SK-N-SH (cell line): ENCODE results near the gene CDH19. TPM values are rescaled to one million over a fixed set of nuclear protein-coding genes. Genes with fewer than 3 reads are reported as not detected.

ENCODE experiments used
- CTCF ChIA-PET: fragments of 300-600, 350-600 bp; formaldehyde crosslinking; extraction: SDS; loops from one replicate; lab custom pipeline; 2021; lab: Yijun Ruan, JAX
- POLR2A ChIA-PET: fragments of 350-600 bp; sonication (Branson Sonifier 250); formaldehyde crosslinking; extraction: SDS; loops from one replicate; lab custom pipeline; 2020; ENCODE audit warnings: antibody characterized with exemption, inconsistent platforms; lab: Yijun Ruan, JAX
- DNase-seq: peaks from one replicate; pipeline ENCODE4 v3.0.0; 2012
- H2AFZ ChIP-seq: fragments of 200-600 bp; sonication (generic); 2 replicates; pipeline ENCODE4 v1.8.1; 2016; ENCODE audit warnings: antibody characterized with exemption, mild to moderate bottlenecking, low read depth
- H3F3A ChIP-seq: fragments of 200-600 bp; sonication (generic); replicated peaks from 2 replicates; pipeline ENCODE3; 2016; ENCODE audit warnings: antibody characterized with exemption, mild to moderate bottlenecking; ENCODE audit not compliant: insufficient read depth
- H3K27ac ChIP-seq, 2 experiments: fragments of 200-500 bp in 1 of 2; fragments of 200-600 bp in 1 of 2; sonication (Bioruptor generic) in 1 of 2; sonication (generic), shearing (Covaris generic) in 1 of 2; 2 replicates each; pipeline versions ENCODE4 v1.5.1 to v1.6.1; 2014 to 2016; ENCODE audit warnings: low read depth in 2 of 2, inconsistent platforms in 1 of 2, low read length in 1 of 2, mild to moderate bottlenecking in 1 of 2, mixed read lengths in 1 of 2
- H3K27me3 ChIP-seq: fragments of 200-600 bp; sonication (generic), shearing (Covaris generic); 2 replicates; pipeline ENCODE4 v1.6.1; 2016; ENCODE audit warnings: mixed run types; ENCODE audit not compliant: insufficient read depth
- H3K36me3 ChIP-seq, 2 experiments: fragments of 200-500 bp in 1 of 2; fragments of 200-600 bp in 1 of 2; sonication (Bioruptor generic) in 1 of 2; sonication (generic) in 1 of 2; replicated peaks in 1 of 2; 2 replicates each; pipeline versions ENCODE3 to v1.5.1; 2014 to 2016; ENCODE audit warnings: low read length in 1 of 2, mild to moderate bottlenecking in 1 of 2; ENCODE audit not compliant: insufficient read depth in 2 of 2, control insufficient read depth in 1 of 2
- H3K4me1 ChIP-seq, 2 experiments: fragments of 200-500 bp in 1 of 2; fragments of 200-600 bp in 1 of 2; sonication (Bioruptor generic) in 1 of 2; sonication (generic), shearing (Covaris generic) in 1 of 2; 2 replicates each; pipeline versions ENCODE4 v1.5.1 to v1.6.1; 2014 to 2016; ENCODE audit warnings: low read depth in 1 of 2, low read length in 1 of 2, mixed run types in 1 of 2; ENCODE audit not compliant: insufficient read depth in 2 of 2, control insufficient read depth in 1 of 2
- H3K4me2 ChIP-seq: fragments of 200-600 bp; sonication (generic), shearing (Covaris generic); 2 replicates; pipeline ENCODE4 v1.6.1; 2017; ENCODE audit warnings: mixed run types
- H3K4me3 ChIP-seq, 2 experiments: fragments of 200-500 bp in 1 of 2; fragments of 200-600 bp in 1 of 2; sonication (Bioruptor generic) in 1 of 2; sonication (generic), shearing (Covaris generic) in 1 of 2; 2 replicates each; pipeline versions ENCODE4 v1.5.1 to v1.8.1; 2014 to 2016; ENCODE audit warnings: low read depth in 2 of 2, inconsistent platforms in 1 of 2, low read length in 1 of 2, mild to moderate bottlenecking in 1 of 2, mixed read lengths in 1 of 2, moderate library complexity in 1 of 2
- H3K79me2 ChIP-seq: fragments of 200-600 bp; sonication (generic); 2 replicates; pipeline ENCODE4 v1.8.1; 2017; ENCODE audit warnings: mild to moderate bottlenecking; ENCODE audit not compliant: insufficient read depth
- H3K9ac ChIP-seq: fragments of 200-600 bp; sonication (generic); 2 replicates; pipeline ENCODE4 v1.6.1; 2017; ENCODE audit warnings: mixed run types
- H3K9me2 ChIP-seq: fragments of 200-600 bp; sonication (generic); 2 replicates; pipeline ENCODE4 v1.6.1; 2017; ENCODE audit warnings: mixed run types
- H3K9me3 ChIP-seq: fragments of 200-600 bp; sonication (generic); 2 replicates; pipeline ENCODE4 v1.6.1; 2017; ENCODE audit warnings: mixed run types, mild to moderate bottlenecking, moderate library complexity
- H4K20me1 ChIP-seq: fragments of 200-600 bp; sonication (generic); 2 replicates; pipeline ENCODE4 v1.6.1; 2017; ENCODE audit warnings: mild to moderate bottlenecking, mixed run types; ENCODE audit not compliant: insufficient read depth
- CHD2 ChIP-seq: fragments of 150-350 bp; IDR thresholded peaks from 2 replicates; pipeline ENCODE4 v1.6.1; 2018; ENCODE audit warnings: low read length; ENCODE audit not compliant: partially characterized antibody
- ELF1 ChIP-seq: IDR thresholded peaks from 2 replicates; pipeline ENCODE4 v1.4.0; 2012
- EZH2phosphoT487 ChIP-seq: fragments of 200-600 bp; sonication (generic); IDR thresholded peaks from 2 replicates; pipeline ENCODE4 v1.6.1; 2017; ENCODE audit warnings: low read depth, mixed run types, mild to moderate bottlenecking, antibody characterized with exemption, moderate library complexity, borderline replicate concordance
- FOSL2 ChIP-seq: IDR thresholded peaks from 2 replicates; pipeline ENCODE4 v1.4.0; 2012; ENCODE audit warnings: low read depth, mild to moderate bottlenecking, moderate library complexity, borderline replicate concordance
- GATA2 ChIP-seq: sonication (generic); formaldehyde crosslinking; IDR thresholded peaks from 2 replicates; pipeline ENCODE4 v1.5.0; 2020; ENCODE audit warnings: mild to moderate bottlenecking, missing genetic modification reagents
- POLR2AphosphoS5 ChIP-seq: IDR thresholded peaks from 2 replicates; pipeline ENCODE4 v1.6.1; 2012; ENCODE audit warnings: low read depth, low read length
- RFX5 ChIP-seq: IDR thresholded peaks from 2 replicates; pipeline ENCODE4 v1.6.1; 2012; ENCODE audit warnings: mild to moderate bottlenecking, improper control_type of control experiment, low read length
- SMC3 ChIP-seq: IDR thresholded peaks from 2 replicates; pipeline ENCODE4 v1.6.1; 2012; ENCODE audit warnings: low read depth, low read length, improper control_type of control experiment
- WGBS: methylation state at CpG from one replicate; pipeline ENCODE4 v1.1.6; 2017; ENCODE audit warnings: low lambda C conversion rate; 5-methylcytosine and 5-hydroxymethylcytosine counted together
- polyA plus RNA-seq, 3 experiments: library from polyadenylated mRNA; depleted of rRNA; stranded (reverse); fragments of >200 nt; gene quantifications; 2 replicates each; pipeline ENCODE4 v1.2.3, GENCODE V29; 2012
- TF ChIP-seq, protein P1 (sequence below): IDR thresholded peaks from 2 replicates; pipeline ENCODE4 v1.4.0; 2012; ENCODE audit warnings: low read depth, borderline replicate concordance
- TF ChIP-seq, protein P2 (sequence below): IDR thresholded peaks from 2 replicates; pipeline ENCODE4 v1.4.0; 2012; ENCODE audit warnings: low read depth, borderline replicate concordance
- TF ChIP-seq, protein P3 (sequence below): IDR thresholded peaks from 2 replicates; pipeline ENCODE4 v1.6.1; 2012; ENCODE audit warnings: mild to moderate bottlenecking, low read depth, low read length, moderate library complexity
- TF ChIP-seq, protein P4 (sequence below): fragments of 150-350 bp; IDR thresholded peaks from 2 replicates; pipeline ENCODE4 v1.6.1; 2016; ENCODE audit warnings: mild to moderate bottlenecking, low read depth, low read length

The CDH19 gene
- polyA plus RNA-seq, 1 of the 3 experiments (the other 2 are of a cell fraction), result not detected

DNA sequence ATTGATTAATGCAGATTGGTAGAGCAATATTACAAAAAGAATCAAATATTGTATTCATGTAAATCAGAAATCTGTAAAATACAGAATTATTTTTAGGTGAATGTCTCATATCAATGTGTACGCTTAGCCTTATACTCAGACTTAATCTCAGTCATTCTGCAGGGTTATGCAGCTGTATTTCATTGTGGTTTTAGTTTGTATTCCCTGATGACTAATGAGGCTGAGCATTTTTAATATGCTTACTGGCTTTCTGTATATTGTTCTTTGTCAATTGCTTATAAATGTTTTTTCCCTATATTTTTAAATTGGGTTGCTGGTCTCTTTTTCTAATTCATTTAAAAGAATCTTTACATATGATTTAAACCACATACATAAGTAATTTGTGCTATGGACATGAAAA is 50.1 kb downstream of the CDH19 start:
- ChIA-PET CTCF (no interaction called here), POLR2A (no interaction called here)
- 25% methylated on average over 1 of the region's 1 CpG for WGBS
- no peaks in the 10 kb centered on the region for H3K79me2 ChIP-seq
- H3K27me3 ChIP-seq, result no peaks in the 10 kb centered on the region; the same call in 1 of the 2 replicates
- H3K4me2 ChIP-seq, result no peak overlapping the region
- H3F3A ChIP-seq, result no peaks in the 10 kb centered on the region
- H3K9me2 ChIP-seq, result no peaks in the 10 kb centered on the region
- no peak overlapping the region for H2AFZ ChIP-seq
- no peaks in the 10 kb centered on the region; a peak in 1 of 4 replicates for H3K4me1 ChIP-seq
- H3K4me3 ChIP-seq, result no peak overlapping the region
- H4K20me1 ChIP-seq, result no peaks in the 10 kb centered on the region
- no peak overlapping the region for H3K27ac ChIP-seq
- no peak for TF ChIP-seq FOSL2
- TF ChIP-seq, protein P1, sequence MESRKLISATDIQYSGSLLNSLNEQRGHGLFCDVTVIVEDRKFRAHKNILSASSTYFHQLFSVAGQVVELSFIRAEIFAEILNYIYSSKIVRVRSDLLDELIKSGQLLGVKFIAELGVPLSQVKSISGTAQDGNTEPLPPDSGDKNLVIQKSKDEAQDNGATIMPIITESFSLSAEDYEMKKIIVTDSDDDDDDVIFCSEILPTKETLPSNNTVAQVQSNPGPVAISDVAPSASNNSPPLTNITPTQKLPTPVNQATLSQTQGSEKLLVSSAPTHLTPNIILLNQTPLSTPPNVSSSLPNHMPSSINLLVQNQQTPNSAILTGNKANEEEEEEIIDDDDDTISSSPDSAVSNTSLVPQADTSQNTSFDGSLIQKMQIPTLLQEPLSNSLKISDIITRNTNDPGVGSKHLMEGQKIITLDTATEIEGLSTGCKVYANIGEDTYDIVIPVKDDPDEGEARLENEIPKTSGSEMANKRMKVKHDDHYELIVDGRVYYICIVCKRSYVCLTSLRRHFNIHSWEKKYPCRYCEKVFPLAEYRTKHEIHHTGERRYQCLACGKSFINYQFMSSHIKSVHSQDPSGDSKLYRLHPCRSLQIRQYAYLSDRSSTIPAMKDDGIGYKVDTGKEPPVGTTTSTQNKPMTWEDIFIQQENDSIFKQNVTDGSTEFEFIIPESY, result no peak
- no peak for TF ChIP-seq CHD2
- TF ChIP-seq, protein P2, sequence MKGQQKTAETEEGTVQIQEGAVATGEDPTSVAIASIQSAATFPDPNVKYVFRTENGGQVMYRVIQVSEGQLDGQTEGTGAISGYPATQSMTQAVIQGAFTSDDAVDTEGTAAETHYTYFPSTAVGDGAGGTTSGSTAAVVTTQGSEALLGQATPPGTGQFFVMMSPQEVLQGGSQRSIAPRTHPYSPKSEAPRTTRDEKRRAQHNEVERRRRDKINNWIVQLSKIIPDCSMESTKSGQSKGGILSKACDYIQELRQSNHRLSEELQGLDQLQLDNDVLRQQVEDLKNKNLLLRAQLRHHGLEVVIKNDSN, result no peak
- no peak for TF ChIP-seq RFX5
- TF ChIP-seq SMC3, result no peak
- no peak for TF ChIP-seq EZH2phosphoT487
- TF ChIP-seq POLR2AphosphoS5, result no peak
- TF ChIP-seq, protein P3, sequence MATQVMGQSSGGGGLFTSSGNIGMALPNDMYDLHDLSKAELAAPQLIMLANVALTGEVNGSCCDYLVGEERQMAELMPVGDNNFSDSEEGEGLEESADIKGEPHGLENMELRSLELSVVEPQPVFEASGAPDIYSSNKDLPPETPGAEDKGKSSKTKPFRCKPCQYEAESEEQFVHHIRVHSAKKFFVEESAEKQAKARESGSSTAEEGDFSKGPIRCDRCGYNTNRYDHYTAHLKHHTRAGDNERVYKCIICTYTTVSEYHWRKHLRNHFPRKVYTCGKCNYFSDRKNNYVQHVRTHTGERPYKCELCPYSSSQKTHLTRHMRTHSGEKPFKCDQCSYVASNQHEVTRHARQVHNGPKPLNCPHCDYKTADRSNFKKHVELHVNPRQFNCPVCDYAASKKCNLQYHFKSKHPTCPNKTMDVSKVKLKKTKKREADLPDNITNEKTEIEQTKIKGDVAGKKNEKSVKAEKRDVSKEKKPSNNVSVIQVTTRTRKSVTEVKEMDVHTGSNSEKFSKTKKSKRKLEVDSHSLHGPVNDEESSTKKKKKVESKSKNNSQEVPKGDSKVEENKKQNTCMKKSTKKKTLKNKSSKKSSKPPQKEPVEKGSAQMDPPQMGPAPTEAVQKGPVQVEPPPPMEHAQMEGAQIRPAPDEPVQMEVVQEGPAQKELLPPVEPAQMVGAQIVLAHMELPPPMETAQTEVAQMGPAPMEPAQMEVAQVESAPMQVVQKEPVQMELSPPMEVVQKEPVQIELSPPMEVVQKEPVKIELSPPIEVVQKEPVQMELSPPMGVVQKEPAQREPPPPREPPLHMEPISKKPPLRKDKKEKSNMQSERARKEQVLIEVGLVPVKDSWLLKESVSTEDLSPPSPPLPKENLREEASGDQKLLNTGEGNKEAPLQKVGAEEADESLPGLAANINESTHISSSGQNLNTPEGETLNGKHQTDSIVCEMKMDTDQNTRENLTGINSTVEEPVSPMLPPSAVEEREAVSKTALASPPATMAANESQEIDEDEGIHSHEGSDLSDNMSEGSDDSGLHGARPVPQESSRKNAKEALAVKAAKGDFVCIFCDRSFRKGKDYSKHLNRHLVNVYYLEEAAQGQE, result no peak
- no peak for TF ChIP-seq GATA2 (CRISPR knock-in tag)
- TF ChIP-seq ELF1, result no peak
- TF ChIP-seq, protein P4, sequence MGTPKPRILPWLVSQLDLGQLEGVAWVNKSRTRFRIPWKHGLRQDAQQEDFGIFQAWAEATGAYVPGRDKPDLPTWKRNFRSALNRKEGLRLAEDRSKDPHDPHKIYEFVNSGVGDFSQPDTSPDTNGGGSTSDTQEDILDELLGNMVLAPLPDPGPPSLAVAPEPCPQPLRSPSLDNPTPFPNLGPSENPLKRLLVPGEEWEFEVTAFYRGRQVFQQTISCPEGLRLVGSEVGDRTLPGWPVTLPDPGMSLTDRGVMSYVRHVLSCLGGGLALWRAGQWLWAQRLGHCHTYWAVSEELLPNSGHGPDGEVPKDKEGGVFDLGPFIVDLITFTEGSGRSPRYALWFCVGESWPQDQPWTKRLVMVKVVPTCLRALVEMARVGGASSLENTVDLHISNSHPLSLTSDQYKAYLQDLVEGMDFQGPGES, result no peak
- no peak for DNase-seq
- H3K9me3 ChIP-seq, result no peaks in the 10 kb centered on the region
- no peak overlapping the region for H3K9ac ChIP-seq
- no peaks in the 10 kb centered on the region for H3K36me3 ChIP-seq
